Measurements from ENCODE around the gene MBTPS2.
"Not testable (repeated sequence)": the region's sequence is repeated elsewhere in the genome, so short reads cannot be mapped to it uniquely, and the experiment has no call there.

MBTPS2 gene

DNA sequence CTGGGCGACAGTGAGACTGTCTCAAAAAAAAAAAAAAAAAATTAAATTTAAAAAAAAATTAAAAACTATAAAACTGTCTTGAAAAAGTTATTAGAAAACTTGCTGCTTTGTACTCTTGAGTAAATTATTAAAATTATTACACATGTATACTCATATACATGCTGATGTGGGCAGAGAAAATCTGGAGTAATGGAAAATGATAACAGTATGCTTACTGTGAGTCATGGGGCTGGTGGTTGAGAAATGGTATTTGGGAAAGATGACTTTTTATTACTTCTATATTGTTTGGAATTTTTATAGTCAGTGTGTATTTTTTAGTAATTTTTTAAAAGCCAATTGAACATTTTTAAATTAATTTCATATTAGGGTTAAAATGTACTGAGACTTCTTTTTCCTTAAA is 23.8 kb downstream of the MBTPS2 start:
- DNase-seq, result no peak

DNA sequence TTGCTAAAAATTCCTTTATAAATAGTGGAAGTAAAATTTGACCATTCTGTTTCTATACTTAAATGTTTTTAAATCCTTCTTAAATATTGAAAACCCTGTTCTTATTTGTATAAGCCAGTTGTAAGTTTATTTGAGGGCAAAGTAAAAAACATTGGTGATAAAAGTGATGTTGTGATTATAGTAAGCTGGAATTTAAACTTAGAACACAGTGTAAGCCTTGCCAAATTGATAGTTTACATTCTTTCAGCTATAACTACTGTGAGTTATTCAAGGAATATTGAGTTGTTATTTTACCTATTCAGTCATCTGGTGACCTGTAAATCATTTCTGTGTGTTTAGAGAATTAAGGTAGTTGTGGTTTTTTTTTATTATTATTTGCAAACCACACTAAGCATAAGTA is 26.0 kb downstream of the MBTPS2 start:
- no peak for DNase-seq

DNA sequence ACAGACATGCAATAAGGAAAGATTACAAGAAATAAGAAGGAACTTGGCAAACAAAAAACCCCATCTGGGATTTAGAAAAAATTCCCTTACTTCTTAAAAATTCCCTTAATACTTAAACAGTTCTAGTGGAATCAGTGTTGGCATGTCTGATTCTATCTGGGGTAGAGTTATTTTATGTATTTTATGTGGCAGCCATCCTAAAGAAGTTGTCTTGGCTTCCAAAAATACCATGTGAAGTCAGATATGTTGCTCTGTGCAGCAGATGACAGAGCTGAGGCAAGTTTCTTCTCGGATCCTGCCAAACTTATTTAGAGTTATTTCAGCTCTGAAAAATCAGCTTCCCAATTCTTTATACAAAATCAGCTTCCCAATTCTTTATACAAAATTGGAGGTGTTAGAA is 31.1 kb downstream of the MBTPS2 start:
- DNase-seq, result no peak

DNA sequence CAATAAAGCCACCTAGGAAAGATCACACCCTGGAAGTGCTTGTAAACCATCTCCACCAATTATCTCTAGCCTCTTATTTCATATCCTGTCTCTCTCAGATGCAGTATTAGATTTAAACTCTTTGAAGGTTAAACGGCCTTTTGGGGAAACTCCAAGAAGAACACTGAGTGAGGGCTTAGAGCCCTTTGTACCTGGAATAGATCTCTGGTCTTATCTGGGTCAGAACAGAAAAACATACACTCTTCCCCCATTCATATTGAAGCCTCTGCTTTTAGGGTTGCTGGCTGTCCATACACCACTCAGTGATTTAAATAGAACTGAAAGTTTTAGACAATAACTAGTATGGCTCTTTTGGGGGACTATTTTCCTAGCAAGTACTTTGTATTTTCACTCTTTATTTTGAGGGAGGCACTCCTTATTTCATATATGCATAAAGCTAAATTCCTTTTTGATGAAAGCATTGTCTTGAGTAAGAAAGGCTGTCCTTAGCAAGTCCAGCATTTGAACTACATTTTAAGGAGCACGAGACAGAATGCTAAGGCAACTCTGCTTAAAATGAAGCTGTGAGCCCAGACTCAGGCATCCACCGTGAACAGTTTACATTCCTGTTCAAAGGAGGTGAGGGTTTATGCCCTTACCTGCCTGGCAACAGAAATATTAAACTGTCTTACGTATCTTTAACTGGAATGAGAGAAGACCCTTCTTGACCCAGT is 33.8 kb downstream of the MBTPS2 start:
- DNase-seq, result no peak

DNA sequence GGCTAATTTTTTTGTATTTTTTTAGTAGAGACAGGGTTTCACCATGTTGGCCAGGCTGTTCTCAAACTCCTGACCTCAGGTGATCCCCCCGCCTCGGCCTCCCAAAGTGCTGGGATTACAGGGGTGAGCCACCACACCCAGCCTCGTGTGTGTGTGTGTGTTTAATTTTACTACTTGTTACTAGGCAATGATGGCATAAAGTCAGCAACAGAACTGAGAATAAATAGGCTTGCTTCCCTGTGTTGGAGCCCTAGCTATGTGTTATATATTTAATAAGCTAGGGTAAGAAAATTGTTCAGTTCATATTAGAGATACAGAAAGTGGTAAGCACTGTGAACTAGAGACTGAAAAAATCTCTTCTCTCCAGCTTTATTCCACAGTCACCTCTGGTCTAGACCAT is 34.8 kb downstream of the MBTPS2 start:
- not testable (repeated sequence) for DNase-seq

DNA sequence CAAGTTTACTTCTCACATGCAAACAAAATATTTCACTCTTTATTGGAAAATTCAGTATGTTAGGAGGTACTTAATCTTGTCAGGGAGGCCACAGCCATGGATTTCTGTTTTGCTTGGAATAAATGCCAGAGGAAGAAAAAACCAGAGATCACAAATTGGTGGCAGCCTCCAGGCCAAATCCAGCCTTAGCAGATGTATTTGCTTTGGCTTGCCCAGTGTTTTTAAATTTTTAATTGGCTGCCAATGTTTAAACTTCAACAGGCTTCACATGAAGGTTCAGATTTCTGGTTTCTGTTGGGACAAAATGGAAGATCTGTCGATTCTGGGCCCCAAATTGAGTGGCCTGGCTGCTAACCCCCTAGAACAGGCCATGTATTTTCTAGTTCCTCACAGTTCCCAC is 35.6 kb downstream of the MBTPS2 start:
- DNase-seq, result no peak

DNA sequence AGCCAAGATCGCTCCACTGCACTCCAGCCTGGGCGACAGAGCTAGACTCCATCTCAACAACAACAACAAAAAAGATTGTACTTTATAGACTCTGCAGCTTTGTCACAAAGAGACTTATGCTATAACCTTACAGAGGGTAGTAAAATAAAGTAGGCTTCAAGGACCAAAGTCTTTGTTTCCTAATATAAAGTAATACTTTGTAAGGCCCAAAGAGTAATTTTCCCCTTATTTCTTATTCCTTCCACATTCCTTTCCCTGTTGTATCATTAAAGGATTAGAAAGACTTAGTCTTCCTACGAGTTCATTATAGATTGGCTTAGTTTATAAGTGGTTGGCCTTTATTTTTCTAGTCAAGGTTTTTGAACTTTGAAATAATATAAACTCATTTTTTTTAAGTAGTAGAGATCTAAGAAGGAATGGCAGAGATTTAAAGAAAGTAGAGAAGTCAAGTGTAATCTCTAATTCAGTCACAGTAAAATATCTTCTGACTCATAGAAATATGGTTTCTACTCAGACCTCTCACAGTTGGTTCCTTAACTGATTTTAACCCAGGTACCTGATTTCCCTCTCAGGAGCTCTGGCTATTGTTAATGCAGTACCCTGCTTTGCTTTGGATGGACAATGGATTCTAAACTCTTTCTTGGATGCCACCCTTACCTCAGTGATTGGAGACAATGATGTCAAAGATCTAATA is 42.6 kb downstream of the MBTPS2 start:
- no peak for DNase-seq

DNA sequence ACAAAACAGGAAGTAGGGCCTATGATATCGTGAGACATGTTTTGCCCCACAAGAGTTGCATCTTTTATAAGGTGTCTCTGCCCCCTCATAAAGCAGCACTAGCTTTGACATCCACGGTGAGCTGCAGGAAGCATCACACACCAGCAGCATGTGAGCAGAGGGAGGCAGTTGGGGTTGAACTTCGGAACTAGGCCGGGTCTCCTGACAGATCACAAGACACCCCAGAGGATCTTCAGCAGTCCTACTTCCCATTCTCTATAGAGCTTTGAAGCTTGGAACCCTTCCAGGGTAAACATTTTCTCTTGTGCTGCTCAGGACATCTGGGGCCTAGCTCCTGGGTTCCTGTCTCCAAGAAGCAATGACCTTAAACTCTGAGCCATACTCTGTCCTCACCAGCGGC is 43.8 kb downstream of the MBTPS2 start:
- DNase-seq, result no peak

DNA sequence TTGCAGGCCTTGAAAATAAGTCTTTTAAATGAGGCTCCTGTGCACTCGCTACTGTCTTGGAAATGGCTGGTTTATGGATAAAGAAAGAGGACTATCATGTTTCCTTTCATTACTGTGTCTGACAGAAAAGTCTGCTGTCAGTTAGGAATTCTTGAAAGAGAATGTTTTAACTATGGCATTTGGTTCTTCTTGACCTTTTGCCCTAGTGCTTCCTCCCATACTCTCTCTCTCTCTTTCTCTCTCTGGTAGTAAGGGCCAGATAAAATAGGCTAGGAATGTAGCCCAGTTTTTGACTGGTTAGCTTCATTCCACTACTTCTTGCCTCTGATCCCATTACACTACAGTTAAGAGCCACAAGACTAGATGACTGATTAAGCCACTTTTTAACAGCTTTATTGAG is 46.2 kb downstream of the MBTPS2 start:
- DNase-seq, result no peak

DNA sequence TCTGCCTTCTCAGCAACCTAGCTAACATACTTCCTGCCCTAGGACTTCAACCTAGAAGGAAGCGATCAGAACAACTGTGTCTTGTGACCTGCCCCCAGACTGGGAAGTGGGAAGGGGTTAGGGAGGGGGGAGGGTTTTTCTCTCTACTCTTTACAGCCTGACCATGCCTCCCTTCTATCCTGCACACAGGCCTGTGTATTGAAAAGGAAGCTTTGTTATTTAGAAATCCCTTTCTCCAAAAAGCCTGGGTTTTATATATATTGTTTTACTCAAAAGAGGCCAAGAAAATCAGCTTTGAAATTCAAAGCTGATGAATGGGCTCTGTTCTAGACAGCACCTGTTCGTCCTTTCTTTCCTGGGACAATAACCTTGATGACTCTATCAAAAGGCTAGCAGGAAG is 65.9 kb downstream of the MBTPS2 start:
- no peak for DNase-seq

DNA sequence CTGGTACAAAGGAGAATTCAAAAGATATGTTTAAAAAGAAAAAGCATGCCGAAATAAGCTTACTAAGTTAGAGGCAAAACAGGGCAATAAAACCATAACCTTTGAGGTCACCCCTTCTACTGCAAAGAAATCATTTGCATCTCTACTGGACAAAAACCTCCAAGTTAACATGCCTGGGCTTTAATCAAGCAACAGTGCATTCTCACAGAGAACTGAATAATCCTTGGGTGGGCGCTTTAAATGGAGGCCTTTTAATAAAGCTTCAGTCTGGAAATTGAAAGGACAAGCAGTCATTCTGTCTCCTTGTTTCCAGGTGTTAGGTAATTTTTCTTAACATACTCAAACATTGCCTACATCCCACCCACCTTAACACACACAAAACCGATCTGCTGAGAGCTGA is 66.5 kb downstream of the MBTPS2 start:
- no peak for DNase-seq

DNA sequence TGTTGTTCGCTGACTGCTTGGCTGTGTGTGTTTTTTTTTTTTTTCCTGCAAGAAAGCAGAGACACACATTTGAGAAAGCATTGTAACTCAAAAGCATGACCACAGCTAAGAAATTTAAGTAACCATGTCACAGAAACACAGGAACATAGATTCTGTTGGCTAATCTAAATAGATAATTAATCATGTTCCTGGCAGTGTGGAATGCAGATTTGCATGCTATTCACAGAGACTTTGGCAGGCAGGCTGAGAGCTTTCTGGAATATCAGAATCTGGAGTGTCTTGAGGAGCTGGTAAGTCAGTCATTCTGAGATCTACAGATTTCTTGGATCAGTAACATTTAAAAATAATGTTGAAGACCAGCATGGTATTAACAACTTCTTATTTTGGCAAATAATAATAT is 67.8 kb downstream of the MBTPS2 start:
- DNase-seq, result no peak

DNA sequence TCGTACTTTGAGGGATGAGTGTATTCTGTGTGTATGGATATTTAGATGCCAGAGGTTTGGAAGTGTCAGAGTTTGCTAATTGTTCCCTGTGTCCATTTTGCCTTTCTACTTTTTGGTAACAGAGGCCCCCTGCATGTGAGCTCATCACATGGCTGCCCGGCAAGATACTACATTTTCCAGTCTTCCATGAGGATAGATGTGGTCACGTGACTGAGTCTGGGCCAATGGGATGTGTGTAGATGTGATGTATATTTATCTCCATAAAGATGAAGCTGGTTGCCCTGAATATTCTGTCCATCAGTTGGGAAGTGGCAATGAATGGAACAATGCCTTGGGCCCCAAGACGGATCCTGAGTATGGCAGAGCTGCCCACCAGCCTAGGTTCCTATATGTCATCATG is 72.1 kb downstream of the MBTPS2 start:
- DNase-seq, result no peak

DNA sequence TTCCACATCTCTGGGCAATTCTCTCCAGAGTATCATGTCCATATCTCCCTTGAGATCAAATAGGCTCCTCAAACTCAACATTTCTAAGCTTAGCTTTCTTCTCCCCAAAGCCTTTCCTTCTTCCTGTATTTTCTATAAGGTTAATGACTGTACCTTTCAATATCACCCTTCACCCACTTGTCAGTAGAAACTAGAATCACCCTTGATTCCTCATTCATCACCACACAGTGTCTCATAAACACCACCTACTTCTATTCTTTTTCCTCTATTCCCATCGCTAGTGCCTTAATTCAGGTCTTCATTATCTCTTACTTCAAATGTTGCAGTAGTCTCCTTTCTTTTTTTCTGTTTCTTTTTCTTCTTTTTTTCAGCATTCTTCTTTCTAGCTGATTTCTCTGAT is 72.8 kb downstream of the MBTPS2 start:
- no peak for DNase-seq

DNA sequence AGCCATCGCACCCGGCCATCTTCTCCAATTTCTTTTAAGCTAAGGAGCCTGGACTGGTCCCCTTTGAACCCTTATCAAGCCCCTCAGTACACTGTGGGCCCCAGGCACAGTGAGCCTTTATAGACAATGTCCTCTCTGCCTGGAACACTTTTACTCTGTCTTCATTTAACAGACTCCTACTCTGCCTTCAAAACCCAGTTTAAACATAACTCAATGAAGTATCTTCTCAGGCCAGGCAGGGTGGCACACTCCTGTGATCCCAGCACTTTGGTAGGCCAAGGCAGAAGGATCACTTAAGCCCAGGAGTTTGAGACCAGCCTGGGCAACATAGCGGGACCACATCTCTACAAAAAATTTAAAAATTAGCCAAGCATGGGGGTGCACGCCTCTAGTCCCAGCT is 73.6 kb downstream of the MBTPS2 start:
- no peak for DNase-seq

DNA sequence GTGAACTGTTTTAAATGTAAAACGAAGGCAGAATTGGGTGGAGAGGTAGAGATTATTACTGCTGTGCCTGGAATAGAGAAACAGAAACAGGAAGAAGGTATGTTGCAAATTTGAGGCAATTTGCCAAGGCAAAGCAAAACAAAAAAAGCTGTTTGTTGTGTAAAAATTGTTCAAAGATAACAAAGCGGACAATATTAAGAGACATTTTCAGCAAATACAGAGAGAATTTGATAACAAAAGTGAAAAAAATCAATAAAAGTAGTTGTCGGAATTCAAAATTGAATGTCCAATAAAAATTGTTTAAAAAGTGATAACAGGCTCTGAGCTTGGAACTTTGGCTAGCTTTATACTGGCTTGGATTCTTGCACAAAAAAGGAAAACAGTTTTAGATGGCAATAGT is 86.7 kb downstream of the MBTPS2 start:
- no peak for DNase-seq

DNA sequence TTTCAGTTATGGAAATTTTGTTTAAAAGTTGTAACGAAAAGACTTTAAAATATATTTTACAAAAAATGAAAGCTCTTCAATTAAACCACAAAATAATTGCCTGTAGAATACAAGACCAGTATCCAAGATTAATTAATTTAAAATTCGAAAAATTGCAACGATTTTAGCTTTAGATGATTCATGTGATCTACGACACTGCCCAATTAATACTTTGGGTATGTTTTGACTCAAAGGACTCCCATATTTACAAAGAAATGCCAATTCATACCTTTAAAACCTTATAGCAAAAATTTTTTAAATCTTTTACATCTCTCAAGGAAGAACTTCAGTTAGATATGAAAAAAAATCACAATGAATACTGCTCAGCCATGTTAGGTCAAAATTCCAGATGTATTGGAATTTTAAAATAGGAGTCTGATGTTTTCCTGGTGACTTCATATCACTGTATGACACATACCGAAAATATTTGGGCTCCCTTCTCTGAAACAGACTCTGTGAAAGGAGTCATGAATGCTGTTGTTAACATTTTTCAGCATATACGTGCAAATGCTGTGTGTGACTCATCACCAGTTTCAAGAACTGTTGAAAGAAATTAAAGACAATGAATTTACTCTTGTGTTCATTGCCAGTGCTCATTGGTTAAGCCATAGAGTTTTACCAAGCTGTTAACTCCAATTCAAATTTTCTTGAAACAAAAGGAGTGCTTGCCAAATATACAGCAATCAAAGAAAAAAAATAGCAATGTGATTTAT is 87.3 kb downstream of the MBTPS2 start:
- DNase-seq, result no peak

DNA sequence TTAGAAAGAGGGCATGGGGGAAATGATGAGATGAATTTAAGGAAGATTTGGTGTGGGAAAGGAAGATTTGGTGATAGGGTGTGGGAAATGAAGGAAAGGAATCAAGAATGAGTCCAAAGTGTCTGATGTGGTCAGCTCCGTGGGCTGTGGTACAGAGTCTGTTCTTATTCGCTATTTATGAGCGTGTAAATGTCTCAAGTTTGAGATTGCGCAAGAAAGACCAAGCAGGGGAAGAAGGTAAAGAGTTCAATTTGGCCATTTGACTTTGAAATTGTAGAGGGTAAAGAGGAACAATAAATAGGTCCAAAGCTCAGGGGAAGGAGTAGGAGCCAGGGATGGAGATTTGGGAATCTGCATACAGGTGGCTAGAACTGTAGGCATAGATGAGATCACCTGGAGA is 89.8 kb downstream of the MBTPS2 start:
- DNase-seq, result no peak

DNA sequence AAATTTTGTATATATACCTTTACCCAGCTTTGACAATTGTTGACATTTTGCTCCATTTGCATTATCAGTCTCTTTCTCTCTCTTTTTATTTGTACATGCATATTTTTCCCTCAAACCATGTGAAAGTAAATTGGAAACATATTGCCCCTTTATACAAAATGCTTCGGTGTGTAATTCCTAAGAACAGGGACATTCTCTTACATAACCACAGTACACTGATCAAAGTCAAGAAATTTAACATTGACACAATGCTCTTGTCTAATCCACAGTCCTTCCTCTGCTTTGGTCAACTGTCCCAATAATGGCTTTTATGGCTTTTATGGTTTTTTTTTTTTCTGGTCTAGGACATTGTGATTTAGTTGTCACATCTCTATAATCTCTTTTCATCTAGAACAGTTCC is 91.6 kb downstream of the MBTPS2 start:
- DNase-seq, result no peak

DNA sequence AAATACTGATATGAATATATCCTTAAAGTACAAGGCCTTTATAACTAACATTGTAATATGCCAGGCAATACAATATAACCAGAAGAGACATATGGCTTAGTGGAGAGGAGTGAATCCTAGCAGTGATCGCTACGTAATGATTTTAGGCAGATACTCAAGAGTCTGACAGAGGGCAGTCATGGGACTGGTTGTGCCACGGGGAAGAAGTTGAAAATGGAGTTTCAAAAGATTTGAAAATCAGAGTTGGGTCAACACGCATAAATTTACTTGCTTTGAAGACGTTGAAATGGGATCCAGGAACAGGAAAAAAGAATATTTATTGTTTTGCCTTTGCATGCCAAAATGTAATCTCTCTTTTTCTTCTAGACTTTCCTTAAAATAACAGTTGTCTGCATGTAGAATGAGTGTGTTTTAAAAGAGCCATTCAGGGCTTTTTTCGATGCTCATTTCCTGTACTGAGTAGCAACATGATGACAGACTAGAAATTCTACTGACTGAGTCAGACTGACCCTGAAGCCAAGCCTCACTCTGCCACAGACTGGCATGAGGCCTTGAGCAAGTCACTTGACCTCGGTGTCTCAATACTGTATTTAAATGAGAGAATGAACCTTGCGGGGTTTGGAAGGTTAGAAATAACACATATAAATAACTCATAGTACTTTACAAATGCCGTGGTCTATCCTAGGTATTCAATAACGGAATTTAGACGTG is 93.0 kb downstream of the MBTPS2 start:
- DNase-seq, result no peak

DNA sequence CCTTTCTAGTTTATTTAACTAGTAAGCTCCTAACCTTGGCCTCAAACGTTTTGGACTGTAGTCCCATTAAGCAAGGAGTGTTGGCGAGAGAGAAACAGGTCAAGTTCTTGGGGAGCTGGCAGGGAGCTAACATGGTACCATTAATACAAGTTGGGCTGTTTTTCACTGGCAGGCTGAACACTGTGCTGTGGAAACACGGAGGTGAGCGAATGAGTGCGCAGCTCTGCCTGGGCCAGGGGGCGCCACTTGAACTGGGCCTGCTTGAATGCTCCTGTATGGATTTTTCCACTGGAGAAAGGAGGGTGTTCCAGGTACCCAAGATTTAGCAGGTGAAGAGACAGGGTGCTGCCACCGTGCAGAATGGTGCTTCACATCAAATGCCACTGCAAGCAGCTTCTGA is 93.7 kb downstream of the MBTPS2 start:
- DNase-seq, result no peak

DNA sequence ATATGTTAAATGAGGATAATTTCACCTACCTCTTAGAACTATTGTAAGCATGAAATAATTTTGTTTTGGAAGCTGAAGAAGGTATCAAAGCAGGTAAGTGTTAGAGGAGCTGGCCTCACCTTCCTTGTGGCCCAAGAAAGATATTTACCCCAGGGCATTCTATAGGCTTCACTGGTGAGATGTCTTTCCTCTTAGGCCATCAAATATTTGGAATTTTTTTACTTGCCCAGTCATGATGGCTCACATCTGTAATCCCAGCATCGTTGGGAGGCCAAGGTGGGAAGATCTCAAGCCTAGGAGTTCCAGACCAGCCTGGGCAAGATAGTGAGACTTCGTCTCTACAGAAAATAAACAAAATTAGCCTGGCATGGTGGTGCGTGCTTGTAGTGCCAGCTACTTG is 95.0 kb downstream of the MBTPS2 start:
- no peak for DNase-seq

All from activated effector memory CD4-positive, alpha-beta T cell treated with anti-CD3 and anti-CD28 coated beads, Interleukin-2, amount 50 U/mL, for 16 hours (primary cell).